Measurements from ENCODE around the gene KDR.

KDR gene

GRCh38 chr4:55038176-55038890, 87.1 kb downstream of the KDR start:
- Histone ChIP-seq H3K9me3 (ENCODE audit: control insufficient read depth in 1 of 2, low read length in 2 of 2) (no peaks in the 10 kb centered on the region), H3K4me3 (ENCODE audit: low read depth in 1 of 2, low read length in 2 of 2) (no peak overlapping the region), H3K27ac (ENCODE audit: low read length) (no peak overlapping the region), H3K4me1 (ENCODE audit: control insufficient read depth in 1 of 2, insufficient read depth in 2 of 2, low read length in 2 of 2) (peaks cover 7 to 8% of the 10 kb centered on the region in 2 donors), H3K27me3 (ENCODE audit: low read depth, low read length) (no peaks in the 10 kb centered on the region), H3K36me3 (ENCODE audit: control insufficient read depth in 1 of 2, insufficient read depth in 2 of 2, low read length in 2 of 2) (no peaks in the 10 kb centered on the region)

- Histone ChIP-seq H3K4me1 (ENCODE audit: control insufficient read depth in 1 of 2, insufficient read depth in 2 of 2, low read length in 2 of 2) (peaks cover 7 to 8% of the 10 kb centered on the region in 2 donors), H3K36me3 (ENCODE audit: control insufficient read depth in 1 of 2, insufficient read depth in 2 of 2, low read length in 2 of 2) (no peaks in the 10 kb centered on the region), H3K9me3 (ENCODE audit: control insufficient read depth in 1 of 2, low read length in 2 of 2) (no peaks in the 10 kb centered on the region), H3K27me3 (ENCODE audit: low read depth, low read length) (no peaks in the 10 kb centered on the region), H3K27ac (ENCODE audit: low read length) (no peak overlapping the region), H3K4me3 (ENCODE audit: low read depth in 1 of 2, low read length in 2 of 2) (no peak overlapping the region)
These were observed 87.7 kb downstream of the KDR start for GRCh38 chr4:55037728-55038127.

GRCh38 chr4:55036405-55036804, 89.0 kb downstream of the KDR start:
- peaks cover 7 to 8% of the 10 kb centered on the region in 2 donors for H3K4me1 ChIP-seq (ENCODE audit: control insufficient read depth in 1 of 2, insufficient read depth in 2 of 2, low read length in 2 of 2)
- H3K4me3 ChIP-seq (ENCODE audit: low read depth in 1 of 2, low read length in 2 of 2): no peak overlapping the region
- H3K27ac ChIP-seq (ENCODE audit: low read length): no peak overlapping the region

GRCh38 chr4:55035892-55036291, 89.5 kb downstream of the KDR start:
- peaks cover 7 to 8% of the 10 kb centered on the region in 2 donors for H3K4me1 ChIP-seq (ENCODE audit: control insufficient read depth in 1 of 2, insufficient read depth in 2 of 2, low read length in 2 of 2)

More at GRCh38 chr4:55036405-55036804, 89.0 kb downstream of the KDR start:
- no peaks in the 10 kb centered on the region for H3K27me3 ChIP-seq (ENCODE audit: low read depth, low read length)
- H3K36me3 ChIP-seq (ENCODE audit: control insufficient read depth in 1 of 2, insufficient read depth in 2 of 2, low read length in 2 of 2): no peaks in the 10 kb centered on the region
- no peaks in the 10 kb centered on the region for H3K9me3 ChIP-seq (ENCODE audit: control insufficient read depth in 1 of 2, low read length in 2 of 2)

GRCh38 chr4:55033296-55033695, 92.1 kb downstream of the KDR start:
- H3K27ac ChIP-seq (ENCODE audit: low read length): no peak overlapping the region
- H3K4me1 ChIP-seq (ENCODE audit: control insufficient read depth in 1 of 2, insufficient read depth in 2 of 2, low read length in 2 of 2): peaks cover 3 to 4% of the 10 kb centered on the region in 2 donors
- H3K27me3 ChIP-seq (ENCODE audit: low read depth, low read length): no peaks in the 10 kb centered on the region
- H3K4me3 ChIP-seq (ENCODE audit: low read depth in 1 of 2, low read length in 2 of 2): no peak overlapping the region
- no peaks in the 10 kb centered on the region for H3K9me3 ChIP-seq (ENCODE audit: control insufficient read depth in 1 of 2, low read length in 2 of 2)
- no peaks in the 10 kb centered on the region for H3K36me3 ChIP-seq (ENCODE audit: control insufficient read depth in 1 of 2, insufficient read depth in 2 of 2, low read length in 2 of 2)

More at GRCh38 chr4:55035892-55036291, 89.5 kb downstream of the KDR start:
- Histone ChIP-seq H3K27me3 (ENCODE audit: low read depth, low read length) (no peaks in the 10 kb centered on the region), H3K4me3 (ENCODE audit: low read depth in 1 of 2, low read length in 2 of 2) (no peak overlapping the region), H3K36me3 (ENCODE audit: control insufficient read depth in 1 of 2, insufficient read depth in 2 of 2, low read length in 2 of 2) (no peaks in the 10 kb centered on the region), H3K9me3 (ENCODE audit: control insufficient read depth in 1 of 2, low read length in 2 of 2) (no peaks in the 10 kb centered on the region), H3K27ac (ENCODE audit: low read length) (no peak overlapping the region)

- Histone ChIP-seq H3K4me3 (ENCODE audit: low read depth in 1 of 2, low read length in 2 of 2) (no peak overlapping the region), H3K4me1 (ENCODE audit: control insufficient read depth in 1 of 2, insufficient read depth in 2 of 2, low read length in 2 of 2) (no peaks in the 10 kb centered on the region)
These were observed 92.6 kb downstream of the KDR start for GRCh38 chr4:55032788-55033187.

GRCh38 chr4:55032179-55032578, 93.2 kb downstream of the KDR start:
- H3K4me3 ChIP-seq (ENCODE audit: low read depth in 1 of 2, low read length in 2 of 2): no peak overlapping the region
- H3K9me3 ChIP-seq (ENCODE audit: control insufficient read depth in 1 of 2, low read length in 2 of 2): no peaks in the 10 kb centered on the region
- no peaks in the 10 kb centered on the region for H3K27me3 ChIP-seq (ENCODE audit: low read depth, low read length)
- no peak overlapping the region for H3K27ac ChIP-seq (ENCODE audit: low read length)
- no peaks in the 10 kb centered on the region for H3K36me3 ChIP-seq (ENCODE audit: control insufficient read depth in 1 of 2, insufficient read depth in 2 of 2, low read length in 2 of 2)
- H3K4me1 ChIP-seq (ENCODE audit: control insufficient read depth in 1 of 2, insufficient read depth in 2 of 2, low read length in 2 of 2): no peaks in the 10 kb centered on the region

More at GRCh38 chr4:55032788-55033187, 92.6 kb downstream of the KDR start:
- no peaks in the 10 kb centered on the region for H3K9me3 ChIP-seq (ENCODE audit: control insufficient read depth in 1 of 2, low read length in 2 of 2)
- no peak overlapping the region for H3K27ac ChIP-seq (ENCODE audit: low read length)
- no peaks in the 10 kb centered on the region for H3K36me3 ChIP-seq (ENCODE audit: control insufficient read depth in 1 of 2, insufficient read depth in 2 of 2, low read length in 2 of 2)
- H3K27me3 ChIP-seq (ENCODE audit: low read depth, low read length): no peaks in the 10 kb centered on the region

- no peaks in the 10 kb centered on the region for H3K36me3 ChIP-seq (ENCODE audit: control insufficient read depth in 1 of 2, insufficient read depth in 2 of 2, low read length in 2 of 2)
- H3K27ac ChIP-seq (ENCODE audit: low read length): no peak overlapping the region
- H3K27me3 ChIP-seq (ENCODE audit: low read depth, low read length): no peaks in the 10 kb centered on the region
- H3K4me3 ChIP-seq (ENCODE audit: low read depth in 1 of 2, low read length in 2 of 2): no peak overlapping the region
- no peaks in the 10 kb centered on the region for H3K4me1 ChIP-seq (ENCODE audit: control insufficient read depth in 1 of 2, insufficient read depth in 2 of 2, low read length in 2 of 2)
- no peaks in the 10 kb centered on the region for H3K9me3 ChIP-seq (ENCODE audit: control insufficient read depth in 1 of 2, low read length in 2 of 2)
These were observed 94.2 kb downstream of the KDR start for GRCh38 chr4:55031158-55031557.

GRCh38 chr4:55030589-55030988, 94.8 kb downstream of the KDR start:
- H3K27me3 ChIP-seq (ENCODE audit: low read depth, low read length): no peaks in the 10 kb centered on the region
- H3K4me1 ChIP-seq (ENCODE audit: control insufficient read depth in 1 of 2, insufficient read depth in 2 of 2, low read length in 2 of 2): no peaks in the 10 kb centered on the region
- H3K27ac ChIP-seq (ENCODE audit: low read length): no peak overlapping the region
- no peaks in the 10 kb centered on the region for H3K9me3 ChIP-seq (ENCODE audit: control insufficient read depth in 1 of 2, low read length in 2 of 2)
- no peaks in the 10 kb centered on the region for H3K36me3 ChIP-seq (ENCODE audit: control insufficient read depth in 1 of 2, insufficient read depth in 2 of 2, low read length in 2 of 2)
- H3K4me3 ChIP-seq (ENCODE audit: low read depth in 1 of 2, low read length in 2 of 2): no peak overlapping the region

GRCh38 chr4:55029821-55030503, 95.4 kb downstream of the KDR start:
- H3K9me3 ChIP-seq (ENCODE audit: control insufficient read depth in 1 of 2, low read length in 2 of 2): no peaks in the 10 kb centered on the region
- H3K27ac ChIP-seq (ENCODE audit: low read length): no peak overlapping the region
- H3K27me3 ChIP-seq (ENCODE audit: low read depth, low read length): no peaks in the 10 kb centered on the region
- H3K4me1 ChIP-seq (ENCODE audit: control insufficient read depth in 1 of 2, insufficient read depth in 2 of 2, low read length in 2 of 2): no peaks in the 10 kb centered on the region
- H3K36me3 ChIP-seq (ENCODE audit: control insufficient read depth in 1 of 2, insufficient read depth in 2 of 2, low read length in 2 of 2): no peaks in the 10 kb centered on the region
- no peak overlapping the region for H3K4me3 ChIP-seq (ENCODE audit: low read depth in 1 of 2, low read length in 2 of 2)

GRCh38 chr4:55029321-55029720, 96.1 kb downstream of the KDR start:
- no peaks in the 10 kb centered on the region for H3K36me3 ChIP-seq (ENCODE audit: control insufficient read depth in 1 of 2, insufficient read depth in 2 of 2, low read length in 2 of 2)
- no peak overlapping the region for H3K27ac ChIP-seq (ENCODE audit: low read length)
- no peak overlapping the region for H3K4me3 ChIP-seq (ENCODE audit: low read depth in 1 of 2, low read length in 2 of 2)
- H3K9me3 ChIP-seq (ENCODE audit: control insufficient read depth in 1 of 2, low read length in 2 of 2): no peaks in the 10 kb centered on the region
- no peaks in the 10 kb centered on the region for H3K4me1 ChIP-seq (ENCODE audit: control insufficient read depth in 1 of 2, insufficient read depth in 2 of 2, low read length in 2 of 2)
- no peaks in the 10 kb centered on the region for H3K27me3 ChIP-seq (ENCODE audit: low read depth, low read length)

All from muscle layer of duodenum (tissue), 2 donors.